ENCODE results near the gene SLC35F6.

The SLC35F6 gene

GRCh38 chr2:26822877-26823276, 58.8 kb downstream of the SLC35F6 start:
- TF ChIP-seq ZFX (IDR thresholded peaks at IDR 0.05; ENCODE audit: borderline replicate concordance): no peak
- TF ChIP-seq CTCF (IDR thresholded peaks at IDR 0.05): no peak
- H3K27ac ChIP-seq: no peak overlapping the region

All from 22Rv1 (cell line).